Suprapubic skin (tissue), 4 donors: ENCODE results near the gene PRSS36. TPM values are rescaled to one million over a fixed set of nuclear protein-coding genes. Genes with fewer than 3 reads are reported as not detected.

ENCODE experiments used
- DNase-seq, 2 donors: peaks; one replicate each; pipeline ENCODE4 v3.0.0-alpha.2; 2019; ENCODE audit warnings: low spot score in 2 of 2
- H3K27ac ChIP-seq: fragments of 200-600 bp; sonication (generic); one replicate; pipeline ENCODE4 v1.5.1; 2019
- H3K27me3 ChIP-seq: fragments of 200-600 bp; sonication (generic); one replicate; pipeline ENCODE4 v1.5.1; 2019
- H3K36me3 ChIP-seq: fragments of 200-600 bp; sonication (generic); one replicate; pipeline ENCODE4 v1.5.1; 2019
- H3K4me1 ChIP-seq: fragments of 200-600 bp; sonication (generic); one replicate; pipeline ENCODE4 v1.5.1; 2019
- H3K4me3 ChIP-seq: fragments of 200-600 bp; sonication (generic); one replicate; pipeline ENCODE4 v1.5.1; 2019; ENCODE audit warnings: mild to moderate bottlenecking
- H3K9me3 ChIP-seq: fragments of 200-600 bp; sonication (generic); one replicate; pipeline ENCODE4 v1.5.1; 2019
- EP300 ChIP-seq: sonication (generic); formaldehyde crosslinking; IDR thresholded peaks from one replicate; pipeline ENCODE4 v1.6.1; 2017; ENCODE audit warnings: antibody characterized with exemption
- POLR2A ChIP-seq, 2 donors: fragments of 450-650 bp; IDR thresholded peaks; one replicate each; pipeline ENCODE4 v1.6.1; 2017; ENCODE audit warnings: antibody characterized with exemption in 2 of 2, mild to moderate bottlenecking in 2 of 2, moderate library complexity in 2 of 2
- POLR2AphosphoS5 ChIP-seq, 3 donors: sonication (generic); formaldehyde crosslinking; IDR thresholded peaks; one replicate each; pipeline ENCODE4 v1.6.1; 2017; ENCODE audit warnings: antibody characterized with exemption in 3 of 3
- WGBS: methylation state at CpG from one replicate; pipeline ENCODE4 v1.1.5; 2018; 5-methylcytosine and 5-hydroxymethylcytosine counted together
- total RNA-seq, 4 donors: library from RNA; depleted of rRNA; stranded (reverse); fragments of >200 nt; gene quantifications; one replicate each; pipeline ENCODE4 v1.1.0, GENCODE V29; 2016
- TF ChIP-seq, protein P1 (sequence below), 2 donors: fragments of 200-600 bp in 1 of 2; fragments of 450-650 bp in 1 of 2; sonication (generic) in 1 of 2; IDR thresholded peaks; one replicate each; pipeline ENCODE4 v1.5.1; 2016 to 2019; ENCODE audit warnings: antibody characterized with exemption in 2 of 2, mild to moderate bottlenecking in 1 of 2, moderate library complexity in 1 of 2

Gene PRSS36
- total RNA-seq, 4 donors from 2014 or later: 2.2 to 17.8 (median 8.4) TPM

DNA sequence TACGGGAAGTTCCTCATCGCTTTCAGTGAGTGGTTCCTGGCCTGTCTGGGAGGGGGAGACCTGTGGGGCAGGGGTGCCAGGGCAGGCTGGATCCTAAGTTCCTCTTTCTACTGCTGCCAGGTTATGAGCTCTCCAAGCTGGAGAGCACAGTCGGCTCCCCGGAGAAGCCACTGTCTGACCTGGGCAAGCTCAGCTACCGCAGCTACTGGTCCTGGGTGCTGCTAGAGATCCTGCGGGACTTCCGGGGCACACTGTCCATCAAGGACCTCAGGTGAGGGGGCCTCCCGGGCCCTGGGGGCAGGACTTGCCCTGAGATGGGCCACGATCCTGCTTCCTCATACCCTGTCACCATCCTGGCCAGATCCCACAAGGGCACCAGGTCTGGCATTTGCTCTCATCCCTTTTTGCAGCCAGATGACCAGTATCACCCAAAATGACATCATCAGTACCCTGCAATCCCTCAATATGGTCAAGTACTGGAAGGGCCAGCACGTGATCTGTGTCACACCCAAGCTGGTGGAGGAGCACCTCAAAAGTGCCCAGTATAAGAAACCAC is 19.5 kb downstream of the PRSS36 start:
- WGBS: 40% methylated on average over 1 of the region's 10 CpGs
- Histone ChIP-seq H3K4me1 (peaks cover 63% of the 10 kb centered on the region), H3K27ac (peak overlapping the region; percentile 83), H3K9me3 (no peaks in the 10 kb centered on the region), H3K36me3 (peaks cover 44% of the 10 kb centered on the region), H3K27me3 (no peaks in the 10 kb centered on the region), H3K4me3 (no peak overlapping the region)
- DNase-seq: no peak
- TF ChIP-seq POLR2A (IDR thresholded peaks at IDR 0.05): no peak
- no peak for TF ChIP-seq EP300
- TF ChIP-seq, protein P1, sequence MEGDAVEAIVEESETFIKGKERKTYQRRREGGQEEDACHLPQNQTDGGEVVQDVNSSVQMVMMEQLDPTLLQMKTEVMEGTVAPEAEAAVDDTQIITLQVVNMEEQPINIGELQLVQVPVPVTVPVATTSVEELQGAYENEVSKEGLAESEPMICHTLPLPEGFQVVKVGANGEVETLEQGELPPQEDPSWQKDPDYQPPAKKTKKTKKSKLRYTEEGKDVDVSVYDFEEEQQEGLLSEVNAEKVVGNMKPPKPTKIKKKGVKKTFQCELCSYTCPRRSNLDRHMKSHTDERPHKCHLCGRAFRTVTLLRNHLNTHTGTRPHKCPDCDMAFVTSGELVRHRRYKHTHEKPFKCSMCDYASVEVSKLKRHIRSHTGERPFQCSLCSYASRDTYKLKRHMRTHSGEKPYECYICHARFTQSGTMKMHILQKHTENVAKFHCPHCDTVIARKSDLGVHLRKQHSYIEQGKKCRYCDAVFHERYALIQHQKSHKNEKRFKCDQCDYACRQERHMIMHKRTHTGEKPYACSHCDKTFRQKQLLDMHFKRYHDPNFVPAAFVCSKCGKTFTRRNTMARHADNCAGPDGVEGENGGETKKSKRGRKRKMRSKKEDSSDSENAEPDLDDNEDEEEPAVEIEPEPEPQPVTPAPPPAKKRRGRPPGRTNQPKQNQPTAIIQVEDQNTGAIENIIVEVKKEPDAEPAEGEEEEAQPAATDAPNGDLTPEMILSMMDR (IDR thresholded peaks at IDR 0.05): no peak
- no peak for TF ChIP-seq POLR2AphosphoS5 (IDR thresholded peaks at IDR 0.05)

DNA sequence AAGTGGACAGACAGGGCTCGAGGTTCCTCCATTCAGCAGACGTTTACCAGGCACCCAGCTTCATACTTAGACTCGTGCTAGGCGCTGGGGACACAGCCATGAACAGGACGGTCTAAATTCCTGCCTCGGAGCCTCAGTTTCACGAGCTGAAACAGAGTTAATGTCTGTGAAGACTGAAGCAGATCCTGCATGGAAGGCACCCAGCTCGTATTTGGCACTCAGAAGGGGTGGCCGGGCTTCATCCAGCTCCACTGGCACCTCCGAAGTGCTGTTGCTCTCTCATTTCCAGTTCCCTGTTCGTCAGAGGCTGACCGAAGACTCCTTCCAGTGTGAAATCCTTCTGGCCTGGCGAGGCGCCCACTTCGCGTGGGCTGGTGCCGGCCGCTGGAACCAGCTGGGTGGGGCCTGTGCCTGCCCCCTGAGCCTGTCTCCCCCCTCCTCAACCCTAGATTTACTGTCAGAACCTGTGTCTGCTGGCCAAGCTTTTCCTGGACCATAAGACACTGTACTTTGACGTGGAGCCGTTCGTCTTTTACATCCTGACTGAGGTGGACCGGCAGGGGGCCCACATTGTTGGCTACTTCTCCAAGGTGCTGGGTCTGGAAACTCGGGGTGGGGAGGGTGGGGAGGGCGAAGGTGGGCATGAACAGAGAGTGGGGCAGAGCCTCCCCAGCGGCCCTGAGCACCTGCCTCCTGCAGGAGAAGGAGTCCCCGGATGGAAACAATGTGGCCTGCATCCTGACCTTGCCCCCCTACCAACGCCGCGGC is 20.1 kb downstream of the PRSS36 start:
- Histone ChIP-seq H3K27ac (peak overlapping the region; percentile 83), H3K27me3 (no peaks in the 10 kb centered on the region), H3K36me3 (peaks cover 44% of the 10 kb centered on the region), H3K9me3 (no peaks in the 10 kb centered on the region), H3K4me3 (no peak overlapping the region), H3K4me1 (peaks cover 63% of the 10 kb centered on the region)
- no peak for DNase-seq
- no peak for TF ChIP-seq POLR2AphosphoS5 (IDR thresholded peaks at IDR 0.05)
- no peak for TF ChIP-seq POLR2A (IDR thresholded peaks at IDR 0.05)
- TF ChIP-seq, protein P1 (IDR thresholded peaks at IDR 0.05): no peak
- TF ChIP-seq EP300: no peak
- WGBS: 66% methylated on average over 22 of the region's 29 CpGs

DNA sequence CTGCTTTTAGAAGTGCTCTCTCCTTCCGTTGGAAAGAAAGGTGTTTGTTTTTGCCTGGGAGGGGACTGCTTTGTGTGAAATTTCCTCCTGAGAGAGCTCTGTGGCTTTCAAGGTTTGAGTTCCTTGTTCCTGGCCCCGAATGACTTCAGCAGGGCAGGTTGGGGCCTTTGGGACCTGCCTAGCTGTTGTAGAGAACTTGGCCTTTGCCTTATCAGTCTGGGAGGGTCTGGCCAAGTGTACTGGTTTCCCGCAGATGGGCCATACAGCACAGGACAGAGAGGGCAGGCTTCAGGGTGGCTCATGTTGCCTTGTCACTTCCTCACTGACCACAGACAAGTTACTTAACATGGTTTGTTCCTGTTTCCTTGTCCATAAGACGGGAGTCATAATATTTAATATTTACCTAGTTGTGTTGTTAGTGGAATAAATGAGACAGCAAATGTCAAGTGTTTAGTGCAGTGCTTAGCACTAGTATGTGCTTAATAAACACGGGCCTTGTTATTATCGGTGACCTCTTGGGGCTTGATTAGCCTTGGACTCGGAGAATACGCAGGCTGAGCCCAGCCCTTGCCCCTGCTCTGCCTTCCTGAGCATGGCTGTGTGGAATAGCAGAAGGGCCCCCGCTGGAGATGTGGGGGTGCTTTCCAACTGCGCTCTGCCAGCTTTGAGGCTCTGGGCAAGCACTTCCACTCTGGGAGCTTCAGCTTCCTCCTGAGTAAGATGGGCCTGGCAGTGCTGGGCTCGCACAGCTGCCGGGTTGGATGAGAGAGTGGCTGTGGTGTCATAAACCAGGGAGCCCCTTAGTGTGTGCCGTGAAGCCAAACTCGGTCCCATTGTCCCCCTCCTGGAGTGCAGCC is 20.9 kb downstream of the PRSS36 start:
- H3K27ac ChIP-seq: peak overlapping the region; percentile 83
- TF ChIP-seq EP300: no peak
- peak in 1 of 2 donors; percentile 32 for TF ChIP-seq POLR2A (IDR thresholded peaks at IDR 0.05)
- H3K27me3 ChIP-seq: no peaks in the 10 kb centered on the region
- 72% methylated on average over 12 of the region's 14 CpGs for WGBS
- no peaks in the 10 kb centered on the region for H3K9me3 ChIP-seq
- no peak overlapping the region for H3K4me3 ChIP-seq
- no peak for DNase-seq
- H3K36me3 ChIP-seq: peaks cover 44% of the 10 kb centered on the region
- peaks cover 55% of the 10 kb centered on the region for H3K4me1 ChIP-seq

DNA sequence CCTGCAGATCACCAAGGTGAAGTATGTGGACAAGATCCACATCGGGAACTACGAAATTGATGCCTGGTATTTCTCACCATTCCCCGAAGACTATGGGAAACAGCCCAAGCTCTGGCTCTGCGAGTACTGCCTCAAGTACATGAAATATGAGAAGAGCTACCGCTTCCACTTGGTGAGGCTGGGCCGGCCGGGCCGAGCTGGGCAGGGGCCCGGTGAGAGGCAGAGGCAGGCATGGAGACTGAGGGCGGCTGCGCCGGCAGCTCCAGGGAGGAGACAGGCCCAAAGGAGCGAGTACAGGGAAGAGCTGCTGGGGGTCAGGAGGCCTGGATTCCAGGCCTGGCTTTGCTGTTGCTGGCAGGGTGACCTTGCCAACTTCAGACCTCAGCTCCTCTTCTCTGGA is 22.7 kb downstream of the PRSS36 start:
- H3K27me3 ChIP-seq: no peaks in the 10 kb centered on the region
- H3K4me3 ChIP-seq: no peak overlapping the region
- WGBS: 89% methylated on average over 13 of the region's 13 CpGs
- peaks cover 38% of the 10 kb centered on the region for H3K4me1 ChIP-seq
- H3K9me3 ChIP-seq: no peaks in the 10 kb centered on the region
- peaks cover 53% of the 10 kb centered on the region for H3K36me3 ChIP-seq
- peak overlapping the region; percentile 83 for H3K27ac ChIP-seq
- no peak for DNase-seq
- TF ChIP-seq, protein P1 (IDR thresholded peaks at IDR 0.05): no peak
- TF ChIP-seq POLR2A (IDR thresholded peaks at IDR 0.05) (no peak), EP300 (no peak), POLR2AphosphoS5 (IDR thresholded peaks at IDR 0.05) (no peak)

DNA sequence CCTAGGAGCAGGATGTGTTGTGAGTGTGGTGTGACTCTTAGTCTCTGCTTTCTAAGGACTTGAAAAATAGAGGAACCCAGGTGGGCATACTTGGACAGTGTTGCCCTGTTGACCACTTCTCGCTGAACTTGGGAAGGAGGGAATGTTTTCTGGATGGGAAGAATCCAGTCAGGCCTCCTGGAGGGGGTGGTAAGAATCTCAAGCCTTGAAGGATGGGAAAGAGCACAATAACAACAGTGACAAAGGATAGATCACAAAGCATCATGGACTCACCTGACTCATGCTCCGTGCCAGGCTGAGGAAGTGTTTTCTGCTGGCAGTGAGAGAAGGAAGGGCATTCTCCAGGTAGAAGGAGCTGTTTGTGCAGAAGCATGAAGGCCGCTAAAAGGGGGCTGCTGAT is 24.0 kb downstream of the PRSS36 start:
- TF ChIP-seq POLR2A (IDR thresholded peaks at IDR 0.05): no peak
- no peak for TF ChIP-seq EP300
- no peak for TF ChIP-seq POLR2AphosphoS5 (IDR thresholded peaks at IDR 0.05)
- TF ChIP-seq, protein P1 (IDR thresholded peaks at IDR 0.05): no peak
- Histone ChIP-seq H3K4me3 (no peak overlapping the region), H3K27ac (no peak overlapping the region), H3K4me1 (peaks cover 24% of the 10 kb centered on the region), H3K9me3 (no peaks in the 10 kb centered on the region), H3K36me3 (peaks cover 57% of the 10 kb centered on the region), H3K27me3 (no peaks in the 10 kb centered on the region)
- 88% methylated on average over 3 of the region's 3 CpGs for WGBS
- DNase-seq: no peak
